Fibroblast of gingiva (primary cell): ENCODE data around the gene STUB1.
"Not testable (repeated sequence)": the region's sequence is repeated elsewhere in the genome, so short reads cannot be mapped to it uniquely, and the experiment has no call there.

ENCODE experiments used
- DNase-seq: peaks from one replicate; pipeline ENCODE4 v3.0.0-alpha.2; 2011; ENCODE audit warnings: low read depth

The STUB1 gene

GRCh38 chr16:678858-679813 lies 1.1 kb upstream of the STUB1 start:
- DNase-seq: peak; percentile 42

DNA sequence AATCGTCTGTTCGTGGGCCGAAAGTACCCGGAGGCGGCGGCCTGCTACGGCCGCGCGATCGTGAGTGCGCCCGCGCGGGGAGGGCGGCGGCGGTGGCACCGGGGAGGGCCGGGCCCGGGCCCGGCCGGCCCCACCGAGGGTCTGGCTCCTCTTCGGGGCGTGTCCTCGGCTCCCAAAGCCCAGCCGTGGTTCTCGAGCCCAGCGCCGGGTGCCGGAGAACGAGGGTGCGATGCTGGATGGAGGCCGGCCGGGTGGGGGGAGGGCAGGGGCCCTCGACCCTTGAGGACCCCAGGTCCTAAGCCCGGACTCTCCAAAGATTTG lies 375 bp downstream of the STUB1 start:
- no peak for DNase-seq

DNA sequence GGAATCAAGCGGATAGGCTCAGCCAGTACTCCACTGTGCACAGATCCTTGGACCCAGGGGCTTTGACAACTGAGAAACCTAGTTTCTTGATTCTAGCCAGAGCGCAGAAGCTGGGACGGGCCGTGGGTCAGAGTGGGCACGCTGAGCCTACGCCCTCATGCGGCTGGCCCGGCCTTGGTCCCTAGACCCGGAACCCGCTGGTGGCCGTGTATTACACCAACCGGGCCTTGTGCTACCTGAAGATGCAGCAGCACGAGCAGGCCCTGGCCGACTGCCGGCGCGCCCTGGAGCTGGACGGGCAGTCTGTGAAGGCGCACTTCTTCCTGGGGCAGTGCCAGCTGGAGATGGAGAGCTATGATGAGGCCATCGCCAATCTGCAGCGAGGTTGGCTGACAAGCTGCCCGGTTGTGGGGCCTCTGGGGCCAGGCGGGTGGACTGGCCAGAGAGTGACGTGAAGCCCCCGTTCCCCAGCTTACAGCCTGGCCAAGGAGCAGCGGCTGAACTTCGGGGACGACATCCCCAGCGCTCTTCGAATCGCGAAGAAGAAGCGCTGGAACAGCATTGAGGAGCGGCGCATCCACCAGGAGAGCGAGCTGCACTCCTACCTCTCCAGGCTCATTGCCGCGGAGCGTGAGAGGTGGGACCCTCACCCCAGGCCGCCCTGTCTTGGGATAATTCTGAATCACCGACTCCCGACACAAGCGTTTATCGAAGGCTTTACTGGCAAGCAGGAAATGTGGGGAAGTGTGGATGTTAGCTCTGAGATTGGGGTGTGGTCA lies 946 bp downstream of the STUB1 start:
- DNase-seq: peak; percentile 65

GRCh38 chr16:681746-682427 lies 1.7 kb downstream of the STUB1 start:
- DNase-seq: no peak

DNA sequence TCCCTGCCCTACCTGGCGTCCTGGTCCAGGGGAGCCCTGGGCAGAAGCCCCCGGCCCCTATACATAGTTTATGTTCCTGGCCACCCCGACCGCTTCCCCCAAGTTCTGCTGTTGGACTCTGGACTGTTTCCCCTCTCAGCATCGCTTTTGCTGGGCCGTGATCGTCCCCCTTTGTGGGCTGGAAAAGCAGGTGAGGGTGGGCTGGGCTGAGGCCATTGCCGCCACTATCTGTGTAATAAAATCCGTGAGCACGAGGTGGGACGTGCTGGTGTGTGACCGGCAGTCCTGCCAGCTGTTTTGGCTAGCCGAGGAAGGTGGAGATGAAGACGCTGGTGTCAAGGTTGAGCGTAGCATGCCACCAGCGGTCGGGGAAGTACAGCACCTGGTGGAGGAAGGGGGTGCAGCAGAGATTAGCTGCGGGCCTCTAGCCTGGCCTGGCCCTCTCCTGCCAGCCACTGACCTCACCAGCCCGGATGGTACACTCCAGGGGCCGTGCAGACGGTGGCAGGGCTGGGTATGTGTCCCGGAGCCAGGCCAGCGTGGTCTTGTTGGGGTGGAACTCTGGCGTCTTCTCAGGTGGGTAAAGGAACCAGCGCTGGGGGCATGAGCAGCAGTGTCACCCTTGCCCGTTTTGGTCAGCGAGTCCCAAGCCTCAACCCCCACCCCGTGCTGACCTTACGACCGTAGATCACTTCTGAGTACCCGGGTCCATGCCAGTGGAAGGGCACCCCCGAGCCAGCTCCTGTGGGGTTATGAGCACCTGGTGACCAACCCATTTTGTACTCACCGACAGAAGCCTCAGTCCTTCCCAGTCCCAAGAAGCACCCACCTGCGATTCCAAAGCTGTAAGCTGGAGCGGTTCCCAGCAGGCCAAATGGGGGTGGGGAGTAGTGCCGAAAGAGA lies 2.5 kb downstream of the STUB1 start:
- DNase-seq: no peak

DNA sequence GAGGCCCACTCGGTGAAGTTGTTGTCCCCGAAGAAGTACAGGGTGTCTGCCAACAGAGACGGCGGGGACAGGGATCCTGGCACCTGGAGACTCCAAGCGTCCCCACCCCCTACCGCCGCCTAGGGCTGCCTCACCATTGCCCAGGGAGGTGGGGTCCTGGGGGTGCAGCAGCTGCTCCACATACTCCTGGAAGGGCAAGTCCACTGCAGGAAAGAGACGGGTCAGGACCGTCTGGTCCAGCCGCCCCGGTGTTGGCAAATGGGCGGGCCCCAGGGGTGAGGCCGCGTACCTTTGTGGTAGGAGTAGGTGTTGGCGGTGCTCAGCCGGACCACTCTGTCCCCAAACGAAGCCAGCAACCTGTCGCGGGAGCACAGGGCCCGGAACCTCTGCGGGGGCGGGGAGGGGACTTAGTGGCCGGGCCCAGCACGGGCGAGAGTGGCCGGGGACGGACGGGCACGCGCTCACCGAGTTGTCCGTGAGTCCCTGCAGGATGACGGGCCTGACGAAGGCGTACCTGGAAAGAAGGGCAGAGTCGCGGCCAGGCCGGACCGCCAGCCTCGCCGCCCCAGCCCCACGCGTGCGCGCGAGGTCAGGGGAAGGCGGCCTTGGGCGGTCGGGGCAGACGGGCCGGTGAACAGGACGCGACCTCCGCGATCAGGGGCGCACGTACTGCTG lies 3.3 kb downstream of the STUB1 start:
- no peak for DNase-seq

DNA sequence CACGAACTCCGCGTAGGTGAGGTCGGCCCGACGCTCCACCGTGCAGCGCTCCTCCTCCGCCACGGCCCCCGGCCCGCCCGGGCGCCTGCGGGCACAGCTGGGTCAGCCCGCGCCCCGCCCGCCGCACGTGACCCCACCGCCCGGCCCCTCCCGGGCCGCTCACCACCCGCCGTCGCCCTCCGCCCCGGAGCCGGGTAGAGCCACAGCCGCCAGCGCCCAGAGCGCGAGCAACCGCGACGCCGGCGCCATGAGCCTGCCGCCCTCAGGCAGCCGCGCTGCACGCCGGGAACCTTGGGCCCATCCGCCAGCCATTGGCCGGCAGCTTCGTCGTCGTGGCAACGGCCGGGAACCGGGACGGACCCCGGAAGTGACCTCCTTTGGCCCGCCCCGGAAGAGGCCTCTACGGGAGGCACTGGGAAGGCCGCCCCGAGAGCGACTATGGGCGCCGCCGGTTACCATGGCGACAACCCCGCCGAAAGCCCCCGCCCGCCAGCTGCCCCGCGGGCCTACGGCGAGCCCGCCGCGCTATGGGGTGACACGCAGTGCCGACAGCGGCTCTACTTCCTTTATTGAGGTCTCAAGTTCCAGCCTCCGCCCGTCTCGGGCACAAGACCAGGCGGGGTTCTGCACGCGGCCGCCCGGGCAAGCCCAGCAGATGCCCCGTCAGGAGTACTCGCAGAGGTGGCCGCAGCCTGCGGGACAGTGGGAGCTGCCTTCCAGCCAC lies 4.0 kb downstream of the STUB1 start, which contains the start of gene JMJD8:
Gene JMJD8 (minus strand): TSS at position 264 of the 724 bp plus-strand sequence. CDS start 15 bp downstream, at position 249.
- DNase-seq: peak; percentile 96

DNA sequence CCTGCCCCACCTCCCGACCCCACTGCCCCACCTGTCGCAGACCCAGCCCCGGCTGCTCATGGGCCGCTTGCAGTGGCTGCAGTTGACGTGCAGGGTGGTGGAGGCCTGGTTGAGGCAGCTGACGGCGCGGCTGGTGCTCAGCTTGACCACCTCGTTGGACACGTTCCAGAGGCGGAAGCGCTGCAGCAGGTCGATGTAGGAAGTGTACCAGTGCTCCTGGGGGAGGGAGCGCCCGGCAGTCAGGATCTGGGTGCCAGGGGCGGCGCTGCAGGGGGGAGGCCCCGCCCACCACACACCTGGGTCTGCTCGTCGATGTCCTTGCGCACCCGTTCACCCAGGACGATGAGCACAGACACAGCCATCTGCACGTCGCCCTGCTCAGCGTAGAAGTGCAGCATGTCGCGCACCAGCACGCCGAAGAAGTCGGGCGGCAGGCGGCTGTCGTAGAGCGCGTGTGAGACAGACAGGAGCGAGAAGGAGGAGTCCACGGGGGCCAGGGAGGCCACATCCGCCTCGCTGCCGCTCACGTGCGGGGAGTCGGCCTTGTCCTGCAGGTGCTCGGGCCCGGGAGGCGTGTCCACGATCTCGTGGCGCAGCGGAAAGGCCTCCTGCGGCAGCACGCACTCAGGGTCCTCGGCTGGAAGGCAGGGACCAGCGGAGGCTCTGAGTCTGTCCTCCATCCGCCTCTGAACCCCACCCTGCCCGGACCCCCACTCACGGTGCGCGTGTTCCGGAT lies 4.9 kb downstream of the STUB1 start:
- no peak for DNase-seq

GRCh38 chr16:685967-686366 lies 5.8 kb downstream of the STUB1 start:
- DNase-seq: peak; percentile 23

DNA sequence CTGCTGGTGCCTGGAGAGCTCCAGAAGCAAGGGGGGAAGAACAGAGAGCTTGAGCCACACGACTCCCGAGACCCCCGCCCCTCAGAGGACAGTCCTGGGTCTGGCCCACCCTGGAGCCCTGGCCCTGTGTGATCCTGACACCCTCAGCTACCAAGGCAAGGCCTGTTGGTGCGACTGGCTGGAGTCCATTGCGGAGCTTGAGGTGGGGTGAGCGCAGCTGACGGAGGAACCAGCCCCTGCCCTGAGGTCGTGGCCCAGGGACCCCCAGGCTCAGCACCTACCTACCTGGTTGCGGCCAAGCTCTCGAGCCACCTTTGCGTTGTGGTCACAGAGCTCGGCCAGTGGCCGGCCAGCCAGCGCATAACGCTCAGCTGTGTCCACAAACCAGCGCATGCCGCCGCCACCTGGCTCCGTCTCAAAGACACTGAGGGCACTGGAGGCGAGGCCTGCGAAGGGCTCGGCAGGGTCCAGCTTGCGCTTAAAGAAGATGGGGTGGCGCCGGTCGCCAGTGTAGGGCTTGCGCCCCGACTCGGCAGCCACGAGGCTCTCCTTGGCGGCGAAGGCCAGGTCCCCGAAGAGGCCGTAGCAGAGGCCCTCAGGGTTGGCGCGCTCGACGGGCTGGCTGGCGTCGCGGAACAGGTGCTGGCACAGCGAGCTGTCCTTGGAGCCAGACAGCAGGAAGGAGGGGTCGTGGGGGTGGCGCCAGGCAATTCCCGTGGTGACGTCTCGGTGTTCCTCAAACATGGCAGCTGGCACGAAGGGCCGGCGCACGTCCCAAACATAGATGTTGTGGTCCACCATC lies 6.5 kb downstream of the STUB1 start:
- DNase-seq: no peak

GRCh38 chr16:687499-687898 lies 7.3 kb downstream of the STUB1 start:
- no peak for DNase-seq

DNA sequence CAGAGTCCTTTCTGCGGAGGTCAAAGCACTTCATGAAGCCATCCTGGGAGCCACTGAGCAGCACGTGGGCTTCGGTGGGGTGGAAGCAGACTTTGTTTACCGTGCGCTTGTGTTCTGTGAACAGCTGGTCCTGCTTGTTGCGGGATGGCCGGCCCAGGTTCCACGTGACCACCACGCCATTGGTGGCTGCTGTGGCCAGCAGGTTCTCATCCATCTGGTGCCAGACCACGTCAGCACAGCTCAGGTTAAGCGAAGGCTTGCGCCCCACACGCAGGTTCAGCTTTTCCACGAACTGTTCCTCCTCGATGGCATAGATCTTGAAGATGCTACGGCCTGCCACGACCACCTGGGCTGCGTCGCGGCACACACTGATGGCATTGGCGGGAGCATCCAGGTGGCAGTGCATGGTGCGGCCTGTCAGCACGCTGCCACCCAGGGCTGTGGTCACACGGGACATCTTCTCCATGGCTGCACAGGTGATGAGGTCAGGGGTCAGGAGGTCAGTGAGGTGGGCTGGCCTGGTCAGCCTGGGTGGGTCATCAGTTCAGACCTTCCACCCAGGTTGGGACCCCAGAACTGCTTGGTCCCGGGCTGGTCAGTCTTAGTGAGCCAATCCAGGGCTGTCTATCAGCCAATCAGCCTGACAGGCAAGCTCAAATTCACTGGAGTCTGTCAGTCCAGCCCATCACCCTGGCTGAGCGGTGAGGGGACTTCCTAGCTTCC lies 9.1 kb downstream of the STUB1 start:
- DNase-seq: no peak

DNA sequence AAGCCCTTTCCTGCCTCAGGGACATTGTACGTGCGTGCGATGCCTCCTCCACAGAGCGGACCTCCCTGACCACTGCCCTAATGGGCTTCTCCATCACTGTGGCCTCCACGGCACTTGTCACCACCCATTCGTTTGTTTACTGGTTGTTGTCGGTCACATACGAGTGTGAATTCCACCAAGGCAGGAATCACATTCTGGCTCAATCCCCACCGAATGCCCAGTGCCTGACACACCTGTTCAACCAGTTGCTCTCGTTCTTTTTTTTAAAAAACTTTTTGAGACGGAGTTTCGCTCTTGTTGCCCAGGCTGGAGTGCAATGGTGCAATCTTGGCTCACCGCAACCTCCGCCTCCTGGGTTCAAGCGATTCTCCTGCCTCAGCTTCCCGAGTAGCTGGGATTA lies 11.0 kb downstream of the STUB1 start:
- not testable (repeated sequence) for DNase-seq

DNA sequence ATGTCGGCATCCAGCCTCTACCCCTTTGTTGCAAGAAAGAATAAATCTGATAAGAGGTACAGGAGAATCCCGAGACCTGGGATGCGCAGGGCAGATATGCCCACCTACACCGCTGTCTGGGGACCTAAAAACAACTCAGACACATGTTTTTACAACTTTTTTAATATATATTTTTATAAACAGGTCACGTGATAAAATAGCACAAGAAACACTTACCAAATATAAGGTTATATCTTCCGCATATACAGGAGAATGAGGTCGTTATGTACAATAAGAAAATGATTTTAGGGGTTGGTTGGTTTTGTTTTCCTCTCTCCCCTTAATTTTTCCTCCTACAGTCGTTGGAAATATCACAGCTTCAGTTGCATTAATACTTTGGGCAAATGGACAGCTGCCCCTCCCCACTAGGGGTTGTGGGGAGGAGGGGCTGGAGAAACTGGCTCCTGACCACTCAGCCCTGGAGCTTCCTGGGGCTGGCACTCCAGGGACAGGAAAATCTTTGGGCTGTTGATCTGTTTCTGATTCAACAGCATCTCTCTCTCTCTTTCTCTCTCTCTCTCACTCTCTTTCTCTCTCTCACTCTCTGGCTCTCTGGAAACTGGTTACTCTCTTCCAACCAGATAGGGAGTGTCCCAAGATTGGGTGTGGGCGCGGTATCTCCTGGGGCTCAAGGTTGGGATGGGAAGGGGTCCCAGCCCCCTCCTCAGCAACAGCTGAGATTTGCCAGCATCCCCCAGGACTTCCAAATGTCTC lies 12.3 kb downstream of the STUB1 start:
- DNase-seq: no peak

DNA sequence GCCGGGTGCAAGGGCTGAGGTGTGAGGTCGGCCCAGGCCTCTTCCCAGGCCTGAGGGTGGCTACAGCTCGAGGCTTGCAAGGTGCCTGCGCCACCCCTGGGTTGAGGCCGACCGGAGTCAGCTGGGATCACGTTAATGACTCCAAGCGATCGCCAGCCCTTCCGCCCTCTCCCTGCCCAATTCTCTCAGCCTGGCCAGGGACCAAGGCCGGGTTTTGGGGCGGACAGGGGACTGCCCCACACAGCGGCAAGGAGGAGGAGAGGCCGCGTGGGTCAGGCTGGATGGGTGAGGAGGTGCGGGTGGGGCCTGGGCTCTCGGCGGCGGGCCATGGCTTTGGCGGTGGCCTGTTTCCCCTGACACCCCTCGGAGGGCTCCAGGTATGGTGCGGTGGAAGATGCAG lies 13.2 kb downstream of the STUB1 start:
- DNase-seq: no peak

- DNase-seq: no peak
These were observed 13.6 kb downstream of the STUB1 start for GRCh38 chr16:693766-694165.

GRCh38 chr16:694187-694862 lies 14.1 kb downstream of the STUB1 start:
- no peak for DNase-seq
